Ishikawa (cell line): ENCODE data around the gene GABRB1.

Experiments
- CEBPB ChIP-seq: IDR thresholded peaks from 2 replicates; pipeline ENCODE4 v1.6.1; 2012
- CREB1 ChIP-seq: IDR thresholded peaks from 2 replicates; pipeline ENCODE4 v1.6.1; 2012; ENCODE audit warnings: low read depth
- EGR1 ChIP-seq: IDR thresholded peaks from 2 replicates; pipeline ENCODE4 v1.6.1; 2012
- EP300 ChIP-seq: IDR thresholded peaks from 2 replicates; pipeline ENCODE4 v1.6.1; 2012; ENCODE audit warnings: borderline replicate concordance
- FOXM1 ChIP-seq: IDR thresholded peaks from 2 replicates; pipeline ENCODE4 v1.6.1; 2012; ENCODE audit warnings: low read depth, borderline replicate concordance
- NFIC ChIP-seq: IDR thresholded peaks from 2 replicates; pipeline ENCODE4 v1.6.1; 2012
- RAD21 ChIP-seq: IDR thresholded peaks from 2 replicates; pipeline ENCODE4 v1.6.1; 2012; ENCODE audit warnings: low read depth
- TAF1 ChIP-seq: IDR thresholded peaks from 2 replicates; pipeline ENCODE4 v1.6.1; 2012; ENCODE audit warnings: low read depth, mild to moderate bottlenecking
- TCF12 ChIP-seq: IDR thresholded peaks from 2 replicates; pipeline ENCODE4 v1.6.1; 2012; ENCODE audit warnings: low read depth
- TEAD4 ChIP-seq: IDR thresholded peaks from 2 replicates; pipeline ENCODE4 v1.6.1; 2012
- YY1 ChIP-seq: IDR thresholded peaks from 2 replicates; pipeline ENCODE4 v1.6.1; 2012; ENCODE audit warnings: low read depth
- ZBTB7A ChIP-seq: IDR thresholded peaks from 2 replicates; pipeline ENCODE4 v1.6.1; 2012; ENCODE audit warnings: low read depth
- TF ChIP-seq, protein P1 (sequence below): IDR thresholded peaks from 2 replicates; pipeline ENCODE4 v1.6.1; 2012
- TF ChIP-seq, protein P2 (sequence below): IDR thresholded peaks from 2 replicates; pipeline ENCODE4 v1.6.1; 2012; ENCODE audit warnings: low read depth, mild to moderate bottlenecking
- TF ChIP-seq, protein P3 (sequence below): IDR thresholded peaks from 2 replicates; pipeline ENCODE4 v1.6.1; 2012

Gene GABRB1

GRCh38 chr4:47359891-47360290, 328.5 kb downstream of the GABRB1 start:
- TF ChIP-seq TEAD4 (no peak), EP300 (no peak), EGR1 (no peak), RAD21 (no peak), TAF1 (no peak), TCF12 (no peak), YY1 (no peak), CEBPB (no peak), FOXM1 (no peak), ZBTB7A (no peak), NFIC (no peak), CREB1 (no peak)
- TF ChIP-seq, protein P1, sequence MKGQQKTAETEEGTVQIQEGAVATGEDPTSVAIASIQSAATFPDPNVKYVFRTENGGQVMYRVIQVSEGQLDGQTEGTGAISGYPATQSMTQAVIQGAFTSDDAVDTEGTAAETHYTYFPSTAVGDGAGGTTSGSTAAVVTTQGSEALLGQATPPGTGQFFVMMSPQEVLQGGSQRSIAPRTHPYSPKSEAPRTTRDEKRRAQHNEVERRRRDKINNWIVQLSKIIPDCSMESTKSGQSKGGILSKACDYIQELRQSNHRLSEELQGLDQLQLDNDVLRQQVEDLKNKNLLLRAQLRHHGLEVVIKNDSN, result no peak
- TF ChIP-seq, protein P2, sequence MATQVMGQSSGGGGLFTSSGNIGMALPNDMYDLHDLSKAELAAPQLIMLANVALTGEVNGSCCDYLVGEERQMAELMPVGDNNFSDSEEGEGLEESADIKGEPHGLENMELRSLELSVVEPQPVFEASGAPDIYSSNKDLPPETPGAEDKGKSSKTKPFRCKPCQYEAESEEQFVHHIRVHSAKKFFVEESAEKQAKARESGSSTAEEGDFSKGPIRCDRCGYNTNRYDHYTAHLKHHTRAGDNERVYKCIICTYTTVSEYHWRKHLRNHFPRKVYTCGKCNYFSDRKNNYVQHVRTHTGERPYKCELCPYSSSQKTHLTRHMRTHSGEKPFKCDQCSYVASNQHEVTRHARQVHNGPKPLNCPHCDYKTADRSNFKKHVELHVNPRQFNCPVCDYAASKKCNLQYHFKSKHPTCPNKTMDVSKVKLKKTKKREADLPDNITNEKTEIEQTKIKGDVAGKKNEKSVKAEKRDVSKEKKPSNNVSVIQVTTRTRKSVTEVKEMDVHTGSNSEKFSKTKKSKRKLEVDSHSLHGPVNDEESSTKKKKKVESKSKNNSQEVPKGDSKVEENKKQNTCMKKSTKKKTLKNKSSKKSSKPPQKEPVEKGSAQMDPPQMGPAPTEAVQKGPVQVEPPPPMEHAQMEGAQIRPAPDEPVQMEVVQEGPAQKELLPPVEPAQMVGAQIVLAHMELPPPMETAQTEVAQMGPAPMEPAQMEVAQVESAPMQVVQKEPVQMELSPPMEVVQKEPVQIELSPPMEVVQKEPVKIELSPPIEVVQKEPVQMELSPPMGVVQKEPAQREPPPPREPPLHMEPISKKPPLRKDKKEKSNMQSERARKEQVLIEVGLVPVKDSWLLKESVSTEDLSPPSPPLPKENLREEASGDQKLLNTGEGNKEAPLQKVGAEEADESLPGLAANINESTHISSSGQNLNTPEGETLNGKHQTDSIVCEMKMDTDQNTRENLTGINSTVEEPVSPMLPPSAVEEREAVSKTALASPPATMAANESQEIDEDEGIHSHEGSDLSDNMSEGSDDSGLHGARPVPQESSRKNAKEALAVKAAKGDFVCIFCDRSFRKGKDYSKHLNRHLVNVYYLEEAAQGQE, result no peak
- TF ChIP-seq, protein P3, sequence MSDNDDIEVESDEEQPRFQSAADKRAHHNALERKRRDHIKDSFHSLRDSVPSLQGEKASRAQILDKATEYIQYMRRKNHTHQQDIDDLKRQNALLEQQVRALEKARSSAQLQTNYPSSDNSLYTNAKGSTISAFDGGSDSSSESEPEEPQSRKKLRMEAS, result no peak

DNA sequence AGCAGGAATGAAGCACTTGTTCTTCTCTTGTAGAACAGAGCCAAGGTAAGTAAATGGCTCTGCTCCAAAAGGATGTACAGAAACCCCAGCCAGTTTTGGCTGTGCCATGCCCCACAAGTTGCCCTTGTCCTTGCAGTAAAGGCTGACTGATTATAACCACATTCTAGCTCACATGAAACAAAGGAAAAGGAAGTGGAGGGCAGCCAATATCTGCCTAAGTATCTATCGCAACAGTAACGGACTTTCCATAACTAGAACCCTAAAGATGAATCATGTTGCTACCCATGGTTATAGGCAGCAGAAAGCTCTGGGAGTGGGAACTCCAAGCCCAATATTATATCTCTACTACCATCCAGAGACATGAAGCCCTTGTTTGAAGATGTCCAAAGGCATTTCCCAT, 336.4 kb downstream of the GABRB1 start:
- TF ChIP-seq FOXM1 (no peak), TAF1 (no peak), ZBTB7A (no peak), YY1 (no peak), RAD21 (no peak), CREB1 (no peak), EGR1 (no peak), EP300 (no peak), CEBPB (no peak), TCF12 (no peak), NFIC (no peak), TEAD4 (no peak)
- TF ChIP-seq, protein P2, result no peak
- TF ChIP-seq, protein P3, result no peak
- TF ChIP-seq, protein P1, result no peak

DNA sequence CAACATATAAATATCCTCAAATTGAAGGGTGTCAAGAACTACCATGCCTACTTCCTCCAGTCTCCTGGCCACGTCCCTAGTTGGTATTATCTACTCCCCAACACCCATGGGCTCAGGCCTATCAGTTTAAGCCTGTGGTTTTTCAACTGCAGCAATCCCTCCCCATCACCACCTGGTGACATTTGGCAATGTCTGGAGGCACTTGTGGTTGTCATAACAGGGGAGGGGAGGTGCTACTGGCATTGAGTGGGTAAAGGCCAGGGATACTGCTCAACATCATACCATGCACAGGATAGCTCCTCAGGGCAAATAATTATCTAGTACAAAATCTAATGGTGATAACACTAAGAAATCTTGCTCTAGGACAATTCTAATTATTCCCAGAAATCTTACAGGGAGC, 336.8 kb downstream of the GABRB1 start:
- TF ChIP-seq, protein P2, result no peak
- no peak for TF ChIP-seq NFIC

DNA sequence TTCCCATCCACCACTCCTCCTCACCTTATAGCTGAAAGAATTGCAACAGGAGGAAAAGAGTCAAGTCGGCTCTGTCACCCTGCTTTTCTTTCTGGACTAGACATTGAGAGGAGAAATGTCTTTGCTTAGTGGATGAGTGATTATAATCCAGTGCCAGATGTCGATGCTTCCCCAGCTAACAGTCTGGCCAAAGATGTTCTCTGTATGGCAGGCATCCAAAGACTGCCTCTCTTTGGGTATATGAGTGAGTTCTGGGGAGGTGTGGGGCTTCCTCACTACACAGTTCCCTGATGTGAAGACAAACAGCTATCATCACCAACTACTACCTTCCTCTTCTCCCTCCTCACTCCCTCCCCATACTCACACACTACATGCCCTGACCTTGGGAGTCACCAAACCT, 341.2 kb downstream of the GABRB1 start:
- TF ChIP-seq EP300 (no peak), FOXM1 (no peak), NFIC (no peak), YY1 (no peak), TCF12 (no peak), EGR1 (no peak), RAD21 (no peak), TEAD4 (no peak), TAF1 (no peak), CREB1 (no peak), CEBPB (no peak)
- TF ChIP-seq, protein P2, result no peak
- TF ChIP-seq, protein P1, result no peak
- TF ChIP-seq, protein P3, result no peak
